Mesendoderm (in vitro differentiated cells): ENCODE results near the gene OR4D1.

Experiments
- DNase-seq: peaks from one replicate; pipeline ENCODE4 v3.0.0; 2013
- H2AK5ac ChIP-seq: 2 replicates; pipeline ENCODE4 v1.6.1; 2013; ENCODE audit warnings: low read length, inconsistent platforms
- H2BK120ac ChIP-seq: 2 replicates; pipeline ENCODE4 v1.6.1; 2013; ENCODE audit warnings: low read depth, mild to moderate bottlenecking, low read length, moderate library complexity, mixed read lengths
- H2BK15ac ChIP-seq: replicated peaks from 2 replicates; pipeline ENCODE4 v1.6.1; 2013; ENCODE audit warnings: low read depth, mild to moderate bottlenecking, moderate library complexity
- H2BK5ac ChIP-seq: 2 replicates; pipeline ENCODE4 v1.6.1; 2013; ENCODE audit warnings: low read length, inconsistent platforms
- H3K18ac ChIP-seq: 2 replicates; pipeline ENCODE4 v1.6.1; 2013; ENCODE audit warnings: mild to moderate bottlenecking, low read length, mixed read lengths
- H3K23ac ChIP-seq: one replicate; pipeline ENCODE4 v1.6.1; 2013; ENCODE audit warnings: low read length
- H3K27ac ChIP-seq: 2 replicates; pipeline ENCODE4 v1.5.1; 2013; ENCODE audit warnings: low read depth, mild to moderate bottlenecking, inconsistent platforms, low read length, moderate library complexity
- H3K27me3 ChIP-seq: 2 replicates; pipeline ENCODE4 v1.6.1; 2013; ENCODE audit warnings: low read length, control low read depth, mild to moderate bottlenecking, inconsistent platforms; ENCODE audit not compliant: insufficient read depth, poor library complexity
- H3K36me3 ChIP-seq: 2 replicates; pipeline ENCODE4 v1.6.1; 2013; ENCODE audit warnings: low read length, inconsistent platforms; ENCODE audit not compliant: control insufficient read depth, insufficient read depth
- H3K4ac ChIP-seq: one replicate; pipeline ENCODE4 v1.6.1; 2013; ENCODE audit warnings: low read depth, mild to moderate bottlenecking, low read length, moderate library complexity
- H3K4me1 ChIP-seq: 2 replicates; pipeline ENCODE4 v1.6.1; 2013; ENCODE audit warnings: low read depth, low read length, inconsistent platforms; ENCODE audit not compliant: control insufficient read depth
- H3K4me2 ChIP-seq: 2 replicates; pipeline ENCODE4 v1.6.1; 2013; ENCODE audit warnings: low read length
- H3K4me3 ChIP-seq: 2 replicates; pipeline ENCODE4 v1.5.1; 2013; ENCODE audit warnings: mild to moderate bottlenecking, low read length
- H3K56ac ChIP-seq: one replicate; pipeline ENCODE4 v1.6.1; 2013; ENCODE audit warnings: low read length
- H3K79me1 ChIP-seq: 2 replicates; pipeline ENCODE4 v1.6.1; 2013; ENCODE audit warnings: low read length, inconsistent platforms
- H3K79me2 ChIP-seq: 2 replicates; pipeline ENCODE4 v1.6.1; 2013; ENCODE audit warnings: mild to moderate bottlenecking, low read length; ENCODE audit not compliant: control insufficient read depth, insufficient read depth
- H3K9ac ChIP-seq: 2 replicates; pipeline ENCODE4 v1.6.1; 2013; ENCODE audit warnings: low read length, inconsistent platforms
- H4K5ac ChIP-seq: one replicate; pipeline ENCODE4 v1.6.1; 2013; ENCODE audit warnings: low read length
- H4K8ac ChIP-seq: one replicate; pipeline ENCODE4 v1.6.1; 2013; ENCODE audit warnings: low read depth, mild to moderate bottlenecking, control low read depth, low read length, moderate library complexity
- WGBS: extraction: QIAGEN DNeasy Blood & Tissue Kit; methylation state at CpG from one replicate; pipeline ENCODE4 v1.1.7; 2013; ENCODE audit warnings: low lambda C conversion rate, missing lambda C conversion rate; ENCODE audit not compliant: insufficient coverage; ENCODE audit errors: extremely low coverage; 5-methylcytosine and 5-hydroxymethylcytosine counted together

The OR4D1 gene

DNA sequence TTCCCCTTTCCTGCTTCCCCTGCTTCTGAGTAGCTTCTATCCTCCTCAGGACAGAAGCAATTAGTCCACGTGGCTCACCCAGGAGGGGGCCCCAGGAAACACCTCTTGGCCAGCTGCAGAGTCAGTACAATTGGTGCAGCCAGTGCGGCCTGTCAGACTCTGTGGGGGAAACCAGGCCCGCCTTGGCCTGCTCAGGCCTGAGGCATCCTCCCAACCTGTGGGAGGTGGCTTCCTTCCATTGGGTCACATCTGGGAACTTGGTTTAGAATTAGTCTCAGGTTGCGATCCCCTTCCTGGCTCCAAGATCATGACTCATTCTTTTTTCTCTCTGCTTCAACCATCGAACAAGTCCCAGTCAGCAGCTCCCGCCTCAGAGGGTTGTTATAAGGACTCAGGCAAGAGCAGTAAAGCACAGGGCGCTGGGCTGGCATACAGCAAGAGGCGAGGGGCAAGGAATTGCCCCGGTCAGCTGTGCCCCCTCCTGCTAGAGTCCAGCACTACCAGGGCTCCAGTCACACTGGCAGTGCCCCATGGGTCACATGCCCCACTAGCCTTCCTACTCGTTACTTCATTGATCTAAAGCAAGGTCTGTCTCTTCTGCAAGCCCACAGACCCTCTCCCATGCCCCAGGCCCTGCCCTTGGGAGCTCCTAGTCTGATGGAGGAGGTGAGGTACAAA, 36.3 kb downstream of the OR4D1 start:
- Histone ChIP-seq H4K8ac (no peak overlapping the region), H3K36me3 (no peaks in the 10 kb centered on the region), H4K5ac (no peak overlapping the region), H3K4me2 (no peak overlapping the region), H3K79me1 (no peaks in the 10 kb centered on the region), H3K4me3 (no peak overlapping the region), H3K4me1 (no peaks in the 10 kb centered on the region), H3K9ac (no peak overlapping the region), H3K56ac (peak overlapping the region; percentile 31), H2AK5ac (no peak overlapping the region), H2BK120ac (no peak overlapping the region), H3K27me3 (no peaks in the 10 kb centered on the region), H2BK5ac (no peak overlapping the region), H3K18ac (no peak overlapping the region), H3K79me2 (no peaks in the 10 kb centered on the region), H3K4ac (no peak overlapping the region), H3K27ac (no peak overlapping the region), H2BK15ac (no peak overlapping the region), H3K23ac (no peak overlapping the region)
- no CpG with 5 or more reads among the region's 10 CpGs for WGBS
- peak; percentile 88 for DNase-seq

DNA sequence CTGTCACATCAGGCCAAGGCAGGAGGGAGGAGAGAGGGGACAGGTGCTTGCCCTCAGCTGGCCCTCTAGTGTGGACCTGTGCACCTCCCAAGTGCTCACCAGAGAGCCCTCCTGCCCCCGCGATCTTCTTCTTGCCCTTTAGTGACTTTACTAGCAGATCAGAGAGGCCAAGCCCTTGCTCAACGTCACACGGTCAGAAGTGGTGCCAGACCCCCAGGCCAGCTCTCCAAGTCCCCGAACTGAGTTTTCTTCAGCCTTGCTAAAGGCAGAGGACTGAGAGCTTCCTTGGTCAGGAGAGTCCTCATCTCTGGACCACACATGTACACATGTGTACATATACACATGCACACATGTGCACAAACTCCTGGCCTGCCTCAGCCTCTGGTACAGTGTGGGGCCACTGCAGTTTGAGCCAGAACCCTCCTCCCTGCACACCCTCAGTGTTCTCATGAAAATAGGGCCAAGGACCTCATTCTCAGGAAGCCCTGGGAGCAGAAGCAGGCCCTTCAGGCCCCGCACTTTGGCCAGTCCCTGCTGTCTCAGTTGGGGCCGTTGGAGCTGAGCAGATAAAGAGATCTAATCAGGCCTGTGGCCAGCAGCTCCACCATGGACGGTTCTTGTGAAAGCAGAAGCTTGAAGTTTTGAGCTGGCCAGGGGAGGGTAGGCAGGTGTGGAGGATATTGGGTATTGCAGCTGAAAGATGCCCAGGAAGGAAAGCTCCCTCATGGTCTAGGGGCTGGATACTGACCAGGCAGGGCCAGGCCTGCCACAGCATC, 37.0 kb downstream of the OR4D1 start:
- no peaks in the 10 kb centered on the region for H3K36me3 ChIP-seq
- H2BK120ac ChIP-seq = no peak overlapping the region
- DNase-seq = no peak
- no peaks in the 10 kb centered on the region for H3K4me1 ChIP-seq
- whole genome bisulfite sequencing = no CpG with 5 or more reads among the region's 8 CpGs
- no peaks in the 10 kb centered on the region for H3K27me3 ChIP-seq
- no peak overlapping the region for H2AK5ac ChIP-seq
- H3K4me2 ChIP-seq = no peak overlapping the region
- H3K79me1 ChIP-seq = no peaks in the 10 kb centered on the region
- H3K9ac ChIP-seq = no peak overlapping the region
- H4K8ac ChIP-seq = no peak overlapping the region
- H3K23ac ChIP-seq = no peak overlapping the region
- H3K56ac ChIP-seq = no peak overlapping the region
- no peak overlapping the region for H4K5ac ChIP-seq
- no peak overlapping the region for H3K18ac ChIP-seq
- no peak overlapping the region for H2BK5ac ChIP-seq
- H2BK15ac ChIP-seq = no peak overlapping the region
- H3K4ac ChIP-seq = no peak overlapping the region
- H3K79me2 ChIP-seq = no peaks in the 10 kb centered on the region
- no peak overlapping the region for H3K4me3 ChIP-seq
- no peak overlapping the region for H3K27ac ChIP-seq

DNA sequence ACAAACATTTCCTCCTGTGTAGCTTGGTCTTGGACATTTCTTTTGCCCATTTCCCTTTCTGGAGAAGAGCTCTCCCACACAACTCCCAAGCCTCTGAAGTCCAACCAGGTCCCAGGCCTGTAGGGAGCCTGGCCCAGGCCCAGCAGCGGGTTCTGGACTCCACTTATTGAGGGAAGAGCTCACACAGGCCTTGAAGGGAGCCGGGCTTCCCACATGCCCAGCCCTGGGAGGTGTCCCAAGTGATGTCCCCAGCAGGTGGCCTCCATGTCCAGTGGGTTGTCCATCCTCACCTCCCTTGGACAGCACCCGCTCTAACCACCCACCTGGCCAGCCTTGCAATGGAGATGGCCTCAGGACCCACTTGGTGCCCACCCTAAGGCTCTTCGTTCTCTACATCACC, 38.4 kb downstream of the OR4D1 start:
- WGBS = no CpG with 5 or more reads among the region's 4 CpGs
- DNase-seq = no peak
- no peak overlapping the region for H4K5ac ChIP-seq
- no peaks in the 10 kb centered on the region for H3K27me3 ChIP-seq
- H2BK120ac ChIP-seq = no peak overlapping the region
- H3K4me1 ChIP-seq = no peaks in the 10 kb centered on the region
- no peak overlapping the region for H3K4me3 ChIP-seq
- H2BK15ac ChIP-seq = no peak overlapping the region
- no peak overlapping the region for H4K8ac ChIP-seq
- no peak overlapping the region for H2BK5ac ChIP-seq
- H3K56ac ChIP-seq = no peak overlapping the region
- no peaks in the 10 kb centered on the region for H3K79me2 ChIP-seq
- H3K18ac ChIP-seq = no peak overlapping the region
- H3K79me1 ChIP-seq = no peaks in the 10 kb centered on the region
- H3K4ac ChIP-seq = no peak overlapping the region
- no peak overlapping the region for H3K9ac ChIP-seq
- no peak overlapping the region for H3K27ac ChIP-seq
- H3K4me2 ChIP-seq = no peak overlapping the region
- no peak overlapping the region for H2AK5ac ChIP-seq
- H3K23ac ChIP-seq = no peak overlapping the region
- no peaks in the 10 kb centered on the region for H3K36me3 ChIP-seq

DNA sequence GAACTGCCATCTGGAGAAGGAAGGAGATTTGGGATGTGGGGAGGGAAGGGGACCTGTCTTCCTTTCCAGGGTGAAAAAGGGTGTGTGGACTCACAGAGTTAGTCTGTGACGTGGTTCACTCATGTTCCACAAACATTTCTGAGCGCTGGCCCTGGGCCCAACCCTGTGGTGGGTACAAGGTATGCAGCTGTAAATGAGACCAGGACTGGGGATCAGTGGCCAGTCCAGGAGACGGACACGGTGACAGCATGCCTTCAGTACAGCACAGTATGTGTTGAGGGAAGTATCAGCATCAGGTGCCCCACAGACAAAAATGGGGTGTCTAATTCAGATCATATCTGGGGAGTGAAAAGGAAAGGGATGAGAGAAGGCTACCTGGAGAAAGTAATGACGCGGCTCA, 38.9 kb downstream of the OR4D1 start:
- H3K79me1 ChIP-seq = no peaks in the 10 kb centered on the region
- H3K9ac ChIP-seq = no peak overlapping the region
- WGBS = no CpG with 5 or more reads among the region's 6 CpGs
- no peaks in the 10 kb centered on the region for H3K36me3 ChIP-seq
- H4K8ac ChIP-seq = no peak overlapping the region
- DNase-seq = no peak
- H3K4ac ChIP-seq = no peak overlapping the region
- no peak overlapping the region for H3K23ac ChIP-seq
- no peaks in the 10 kb centered on the region for H3K79me2 ChIP-seq
- H2BK120ac ChIP-seq = no peak overlapping the region
- H3K56ac ChIP-seq = no peak overlapping the region
- no peak overlapping the region for H3K4me3 ChIP-seq
- H2BK5ac ChIP-seq = no peak overlapping the region
- no peak overlapping the region for H3K27ac ChIP-seq
- no peak overlapping the region for H4K5ac ChIP-seq
- H2AK5ac ChIP-seq = no peak overlapping the region
- no peaks in the 10 kb centered on the region for H3K4me1 ChIP-seq
- H3K18ac ChIP-seq = no peak overlapping the region
- no peak overlapping the region for H2BK15ac ChIP-seq
- H3K4me2 ChIP-seq = no peak overlapping the region
- no peaks in the 10 kb centered on the region for H3K27me3 ChIP-seq

DNA sequence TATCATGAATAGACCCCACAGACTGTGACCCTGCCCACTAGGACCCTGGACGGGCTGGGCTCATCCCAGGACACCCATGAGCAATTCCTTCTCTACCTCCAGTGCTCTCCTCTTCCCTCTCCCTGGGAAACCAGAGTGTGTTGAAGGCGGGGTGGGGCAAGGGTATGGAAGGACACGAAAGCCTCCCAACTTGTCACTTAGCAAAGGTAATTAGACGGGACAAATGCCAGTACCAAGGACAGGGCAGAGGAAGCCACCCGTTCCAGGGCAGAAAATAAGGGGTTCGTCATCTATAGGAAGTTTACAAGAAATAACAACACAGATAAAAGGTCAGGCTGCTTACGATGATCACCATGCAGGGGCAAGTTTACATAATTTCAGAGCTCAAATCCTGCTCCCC, 39.5 kb downstream of the OR4D1 start:
- no CpG with 5 or more reads among the region's 7 CpGs for WGBS
- Histone ChIP-seq H3K79me2 (no peaks in the 10 kb centered on the region), H3K4me2 (no peak overlapping the region), H3K4me1 (no peaks in the 10 kb centered on the region), H3K27me3 (no peaks in the 10 kb centered on the region), H3K36me3 (no peaks in the 10 kb centered on the region), H2BK15ac (no peak overlapping the region), H2BK120ac (no peak overlapping the region), H2BK5ac (no peak overlapping the region), H2AK5ac (no peak overlapping the region), H3K18ac (no peak overlapping the region), H3K56ac (no peak overlapping the region), H4K8ac (no peak overlapping the region), H3K27ac (no peak overlapping the region), H3K4me3 (no peak overlapping the region), H3K23ac (no peak overlapping the region), H4K5ac (no peak overlapping the region), H3K9ac (no peak overlapping the region), H3K4ac (no peak overlapping the region), H3K79me1 (no peaks in the 10 kb centered on the region)
- no peak for DNase-seq
